SU-DHL-6 (cell line): ENCODE results near the gene MPRIP.

Source experiments
- H2AFZ ChIP-seq: fragments of 200-600 bp; sonication (generic); 2 replicates; pipeline ENCODE4 v1.6.1; 2014; ENCODE audit warnings: low read depth, mild to moderate bottlenecking, moderate library complexity, mixed read lengths, antibody characterized with exemption, low read length; ENCODE audit not compliant: severe bottlenecking
- H3F3A ChIP-seq: fragments of 200-600 bp; shearing (Covaris generic); 2 replicates; pipeline ENCODE4 v1.6.0; 2016; ENCODE audit warnings: antibody characterized with exemption, mild to moderate bottlenecking; ENCODE audit not compliant: insufficient read depth
- H3K27ac ChIP-seq: fragments of 200-600 bp; sonication (generic); 2 replicates; pipeline ENCODE4 v1.5.1; 2016; ENCODE audit warnings: low read depth, mild to moderate bottlenecking, low read length, moderate library complexity, mixed read lengths
- H3K27me3 ChIP-seq: fragments of 200-600 bp; sonication (generic), shearing (Covaris generic); 2 replicates; pipeline ENCODE4 v1.6.0; 2014; ENCODE audit warnings: mild to moderate bottlenecking, low read length
- H3K36me3 ChIP-seq: fragments of 200-600 bp; sonication (generic); 2 replicates; pipeline ENCODE4 v1.6.1; 2014; ENCODE audit warnings: mild to moderate bottlenecking, low read length, mixed read lengths
- H3K4me2 ChIP-seq: fragments of 300-600, 200-600 bp; shearing (Covaris generic), sonication (generic); 2 replicates; pipeline ENCODE4 v1.6.0; 2014; ENCODE audit warnings: low read length, low read depth, mild to moderate bottlenecking; ENCODE audit not compliant: poor library complexity, severe bottlenecking
- H3K4me3 ChIP-seq: fragments of 200-600 bp; sonication (generic); 2 replicates; pipeline ENCODE4 v1.5.1; 2014; ENCODE audit warnings: antibody characterized with exemption, low read length, mild to moderate bottlenecking, mixed read lengths; ENCODE audit not compliant: insufficient read depth, poor library complexity, severe bottlenecking
- H3K79me2 ChIP-seq: fragments of 200-600 bp; sonication (generic); 2 replicates; pipeline ENCODE4 v1.6.1; 2014; ENCODE audit warnings: mild to moderate bottlenecking, low read length, moderate library complexity; ENCODE audit not compliant: insufficient read depth
- H3K9ac ChIP-seq: fragments of 200-600 bp; sonication (generic); 2 replicates; pipeline ENCODE4 v1.7.0; 2014; ENCODE audit warnings: mild to moderate bottlenecking, low read length
- H3K9me2 ChIP-seq: fragments of 200-600 bp; sonication (generic); replicated peaks from 2 replicates; pipeline ENCODE4 v1.6.1; 2014; ENCODE audit warnings: low read length; ENCODE audit not compliant: insufficient read depth
- H3K9me3 ChIP-seq: fragments of 200-600 bp; sonication (generic); 2 replicates; pipeline ENCODE4 v1.6.1; 2014; ENCODE audit warnings: low read length, mixed read lengths; ENCODE audit not compliant: insufficient read depth
- H4K20me1 ChIP-seq: fragments of 200-600 bp; sonication (generic); 2 replicates; pipeline ENCODE4 v1.6.1; 2014; ENCODE audit warnings: low read depth, mild to moderate bottlenecking, antibody characterized with exemption, low read length, moderate library complexity, mixed read lengths
- CTCF ChIP-seq: fragments of 200-600 bp; sonication (generic); IDR thresholded peaks from one replicate; pipeline ENCODE4 v1.5.1; 2017; ENCODE audit warnings: antibody characterized with exemption, mild to moderate bottlenecking, low read length, moderate library complexity; ENCODE audit not compliant: insufficient read depth, poor library complexity, severe bottlenecking
- EZH2phosphoT487 ChIP-seq: fragments of 200-600 bp; sonication (generic), shearing (Covaris generic); conservative IDR thresholded peaks from 2 replicates; pipeline ENCODE4 v1.6.1; 2018; ENCODE audit warnings: mild to moderate bottlenecking, antibody characterized with exemption, low read length, moderate library complexity, mixed read lengths

The MPRIP gene

GRCh38 chr17:17229416-17230384, 187.4 kb downstream of the MPRIP start:
- no peaks in the 10 kb centered on the region for H3K27me3 ChIP-seq
- H3K27ac ChIP-seq, result no peak overlapping the region
- H3K9me2 ChIP-seq, result no peaks in the 10 kb centered on the region
- no peaks in the 10 kb centered on the region for H3K9me3 ChIP-seq
- H3K4me2 ChIP-seq, result no peak overlapping the region
- no peak overlapping the region for H3K9ac ChIP-seq
- no peak overlapping the region for H3K4me3 ChIP-seq
- TF ChIP-seq CTCF (no peak), EZH2phosphoT487 (no peak)
- H2AFZ ChIP-seq, result no peak overlapping the region
- no peaks in the 10 kb centered on the region; the same call in 1 of the 2 replicates for H3K79me2 ChIP-seq
- H3F3A ChIP-seq, result no peaks in the 10 kb centered on the region
- no peaks in the 10 kb centered on the region; the same call in 1 of the 2 replicates for H3K36me3 ChIP-seq
- H4K20me1 ChIP-seq, result no peaks in the 10 kb centered on the region

- H3K9me3 ChIP-seq, result no peaks in the 10 kb centered on the region
- no peaks in the 10 kb centered on the region for H3K27me3 ChIP-seq
- no peak overlapping the region for H3K9ac ChIP-seq
- no peaks in the 10 kb centered on the region for H3F3A ChIP-seq
- no peaks in the 10 kb centered on the region for H3K9me2 ChIP-seq
- peaks cover 17% of the 10 kb centered on the region for H3K79me2 ChIP-seq
- no peaks in the 10 kb centered on the region for H3K36me3 ChIP-seq
- H4K20me1 ChIP-seq, result no peaks in the 10 kb centered on the region
- H2AFZ ChIP-seq, result no peak overlapping the region
- TF ChIP-seq CTCF, result no peak
- no peak for TF ChIP-seq EZH2phosphoT487
- H3K27ac ChIP-seq, result no peak overlapping the region
- no peak overlapping the region for H3K4me3 ChIP-seq
- no peak overlapping the region for H3K4me2 ChIP-seq
These were observed 189.5 kb downstream of the MPRIP start for GRCh38 chr17:17231621-17232302.

- Histone ChIP-seq H4K20me1 (no peaks in the 10 kb centered on the region), H3K27ac (no peak overlapping the region), H3K4me2 (no peak overlapping the region), H3K36me3 (no peaks in the 10 kb centered on the region), H3K79me2 (peaks cover 18% of the 10 kb centered on the region), H3K4me3 (no peak overlapping the region), H3K9me3 (no peaks in the 10 kb centered on the region), H2AFZ (no peak overlapping the region), H3K27me3 (no peaks in the 10 kb centered on the region), H3F3A (no peaks in the 10 kb centered on the region), H3K9me2 (no peaks in the 10 kb centered on the region), H3K9ac (no peak overlapping the region)
- no peak for TF ChIP-seq CTCF
- TF ChIP-seq EZH2phosphoT487, result no peak
These were observed 190.0 kb downstream of the MPRIP start for GRCh38 chr17:17232303-17232621.
